ENCODE measurements around the gene KNSTRN. TPM values are rescaled to one million over a fixed set of nuclear protein-coding genes. Genes with fewer than 3 reads are reported as not detected.

Gene KNSTRN
- total and polyA plus RNA-seq, 7 donors: 5.0 to 18.9 (median 6.8) TPM

GRCh38 chr15:40342416-40343320 lies 39.9 kb upstream of the KNSTRN start:
- DNase-seq: no peak
- Histone ChIP-seq H3K36me3 (no peaks in the 10 kb centered on the region), H3K27me3 (no peaks in the 10 kb centered on the region), H3K9me3 (no peaks in the 10 kb centered on the region), H3K4me3 (no peak overlapping the region), H3K4me1 (peaks cover 0 to 75% (median 72%) of the 10 kb centered on the region in 4 donors), H3K27ac (peak overlapping the region; percentile 65 to 99 (median 99))
- 20 to 58% methylated on average over 7 of the region's 7 CpGs for WGBS, 2 donors
- intact Hi-C loops (cut with DNase I): loop anchor here (2.0 kb wide), 1 partner anchor 62 kb away; the partner anchor contains the start of gene IVD
- TF ChIP-seq EP300 (IDR thresholded peaks at IDR 0.05): no peak
- peak in 1 of 4 donors; percentile 22 for TF ChIP-seq POLR2AphosphoS5 (IDR thresholded peaks at IDR 0.05)
- TF ChIP-seq CTCF (IDR thresholded peaks at IDR 0.05): no peak
- TF ChIP-seq POLR2A (IDR thresholded peaks at IDR 0.05): no peak

- 81 to 86% methylated on average over 10 of the region's 10 CpGs for WGBS, 2 donors
- no peaks in the 10 kb centered on the region for H3K9me3 ChIP-seq
- peaks cover 0 to 66% (median 64%) of the 10 kb centered on the region in 4 donors for H3K4me1 ChIP-seq
- intact Hi-C loops (cut with DNase I): loop anchor here (2.0 kb wide), 1 partner anchor 61 kb away; the partner anchor contains the start of gene IVD
- no peaks in the 10 kb centered on the region for H3K27me3 ChIP-seq
- H3K36me3 ChIP-seq: no peaks in the 10 kb centered on the region
- H3K4me3 ChIP-seq: no peak overlapping the region
- peak overlapping the region; percentile 65 to 99 (median 99) for H3K27ac ChIP-seq
- no peak for DNase-seq
- TF ChIP-seq POLR2AphosphoS5 (IDR thresholded peaks at IDR 0.05) (peak in 1 of 4 donors; percentile 29), POLR2A (IDR thresholded peaks at IDR 0.05) (no peak)
Measured at GRCh38 chr15:40343512-40343911, 39.0 kb upstream of the KNSTRN start.

- DNase-seq: peak; percentile 69
- Histone ChIP-seq H3K36me3 (no peaks in the 10 kb centered on the region), H3K27ac (peak overlapping the region; percentile 43 to 99 (median 99)), H3K9me3 (no peaks in the 10 kb centered on the region), H3K4me1 (peaks cover 0 to 59% (median 57%) of the 10 kb centered on the region in 4 donors), H3K27me3 (no peaks in the 10 kb centered on the region), H3K4me3 (no peak overlapping the region)
- TF ChIP-seq POLR2AphosphoS5 (IDR thresholded peaks at IDR 0.05) (no peak), EP300 (IDR thresholded peaks at IDR 0.05) (no peak), CTCF (IDR thresholded peaks at IDR 0.05) (no peak), POLR2A (IDR thresholded peaks at IDR 0.05) (no peak)
- intact Hi-C loops (cut with DNase I): loop anchor here (1.0 to 2.0 kb wide), 2 partner anchors 24 to 77 kb away; no protein-coding TSS in a partner anchor
- WGBS, 2 donors: 39 to 48% methylated on average over 6 of the region's 6 CpGs
Measured at GRCh38 chr15:40344217-40344616, 38.3 kb upstream of the KNSTRN start.

GRCh38 chr15:40344631-40345120 lies 37.8 kb upstream of the KNSTRN start:
- Histone ChIP-seq H3K36me3 (no peaks in the 10 kb centered on the region), H3K27ac (peak overlapping the region in 2 of 4 donors; percentile 99), H3K9me3 (no peaks in the 10 kb centered on the region), H3K4me3 (no peak overlapping the region), H3K27me3 (no peaks in the 10 kb centered on the region), H3K4me1 (peaks cover 0 to 54% (median 52%) of the 10 kb centered on the region in 4 donors)
- 7 to 29% methylated on average over 15 of the region's 15 CpGs for WGBS, 2 donors
- TF ChIP-seq POLR2AphosphoS5 (IDR thresholded peaks at IDR 0.05): no peak
- no peak for TF ChIP-seq EP300 (IDR thresholded peaks at IDR 0.05)
- TF ChIP-seq CTCF (IDR thresholded peaks at IDR 0.05): peak; percentile 66 to 91 (median 80)
- intact Hi-C loops (cut with DNase I): loop anchor here (1.0 to 2.0 kb wide), 2 partner anchors 24 to 76 kb away; no protein-coding TSS in a partner anchor
- peak; percentile 83 for DNase-seq
